ENCODE data around the gene PRLH.

Gene PRLH

GRCh38 chr2:237564526-237565131 lies 1.7 kb upstream of the PRLH start:
- no peak for DNase-seq (ENCODE audit: low read depth in 3 of 3)

GRCh38 chr2:237565974-237566373 lies 400 bp upstream of the PRLH start:
- DNase-seq (ENCODE audit: low read depth in 3 of 3) = no peak

GRCh38 chr2:237567276-237568029 lies 1.1 kb downstream of the PRLH start:
- no peak for DNase-seq (ENCODE audit: low read depth in 3 of 3)

- DNase-seq (ENCODE audit: low read depth in 3 of 3) = no peak
Measured at GRCh38 chr2:237568121-237568660, 1.8 kb downstream of the PRLH start.

GRCh38 chr2:237569041-237569440 lies 2.7 kb downstream of the PRLH start:
- no peak for DNase-seq (ENCODE audit: low read depth in 3 of 3)

- no peak for DNase-seq (ENCODE audit: low read depth in 3 of 3)
Measured at GRCh38 chr2:237569896-237570295, 3.5 kb downstream of the PRLH start.

GRCh38 chr2:237570776-237571335 lies 4.5 kb downstream of the PRLH start:
- no peak for DNase-seq (ENCODE audit: low read depth in 3 of 3)

GRCh38 chr2:237571551-237571950 lies 5.2 kb downstream of the PRLH start:
- no peak for DNase-seq (ENCODE audit: low read depth in 3 of 3)

- peak; percentile 77 to 91 (median 84) for DNase-seq (ENCODE audit: low read depth in 3 of 3)
Measured at GRCh38 chr2:237572021-237572741, 5.8 kb downstream of the PRLH start.

- no peak for DNase-seq (ENCODE audit: low read depth in 3 of 3)
Measured at GRCh38 chr2:237572742-237573101, 6.3 kb downstream of the PRLH start.

- DNase-seq (ENCODE audit: low read depth in 3 of 3) = no peak
Measured at GRCh38 chr2:237573721-237574415, 7.5 kb downstream of the PRLH start.

- no peak for DNase-seq (ENCODE audit: low read depth in 3 of 3)
Measured at GRCh38 chr2:237574467-237574866, 8.1 kb downstream of the PRLH start.

- no peak for DNase-seq (ENCODE audit: low read depth in 3 of 3)
Measured at GRCh38 chr2:237574894-237575868, 8.8 kb downstream of the PRLH start.

GRCh38 chr2:237575869-237576862 lies 9.8 kb downstream of the PRLH start:
- DNase-seq (ENCODE audit: low read depth in 3 of 3) = no peak

- no peak for DNase-seq (ENCODE audit: low read depth in 3 of 3)
Measured at GRCh38 chr2:237576974-237577373, 10.6 kb downstream of the PRLH start.

GRCh38 chr2:237577458-237577857 lies 11.1 kb downstream of the PRLH start:
- no peak for DNase-seq (ENCODE audit: low read depth in 3 of 3)

GRCh38 chr2:237577956-237578870 lies 11.8 kb downstream of the PRLH start:
- DNase-seq (ENCODE audit: low read depth in 3 of 3) = no peak

GRCh38 chr2:237581326-237581725 lies 15.0 kb downstream of the PRLH start:
- no peak for DNase-seq (ENCODE audit: low read depth in 3 of 3)

Data from stimulated activated CD4-positive, alpha-beta T cell treated with anti-CD3 and anti-CD28 coated beads, TNF-alpha, amount 100 ng/mL, for 48 hours (primary cell).